OCI-LY7 (cell line): ENCODE data around the gene ATP8B4.

ENCODE experiments used
- EZH2phosphoT487 ChIP-seq: fragments of 200-600 bp; sonication (generic); IDR thresholded peaks from 2 replicates; pipeline ENCODE4 v1.6.1; 2018; ENCODE audit warnings: low read depth, borderline replicate concordance, mild to moderate bottlenecking, mixed run types, antibody characterized with exemption, low read length, moderate library complexity, mixed read lengths
- TF ChIP-seq, protein P1 (sequence below): fragments of 200-600 bp; sonication (generic); conservative IDR thresholded peaks from 2 replicates; pipeline ENCODE4 v1.5.1; 2014; ENCODE audit warnings: mild to moderate bottlenecking, antibody characterized with exemption, low read length, moderate library complexity, mixed read lengths

DNA sequence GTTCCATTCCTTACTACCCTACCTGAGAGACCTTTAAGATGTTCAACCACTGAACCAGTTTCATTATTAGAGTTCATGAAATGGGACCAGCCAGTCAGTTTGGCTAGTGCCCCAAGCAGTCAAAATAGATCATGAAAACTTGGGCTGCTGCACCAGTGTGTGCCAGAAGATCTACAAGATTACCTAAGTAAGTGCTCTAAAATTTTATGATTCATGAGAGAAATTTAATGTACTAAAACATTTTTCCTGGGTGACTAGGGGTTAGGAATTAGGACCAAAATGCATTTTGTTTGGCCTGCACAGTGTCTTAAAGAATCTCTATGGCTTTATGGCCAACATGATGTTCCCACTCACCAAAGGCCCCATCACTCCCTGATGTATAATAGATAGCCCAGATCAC, 214.7 kb downstream of the ATP8B4 start:
- no peak for TF ChIP-seq EZH2phosphoT487
- TF ChIP-seq, protein P1, sequence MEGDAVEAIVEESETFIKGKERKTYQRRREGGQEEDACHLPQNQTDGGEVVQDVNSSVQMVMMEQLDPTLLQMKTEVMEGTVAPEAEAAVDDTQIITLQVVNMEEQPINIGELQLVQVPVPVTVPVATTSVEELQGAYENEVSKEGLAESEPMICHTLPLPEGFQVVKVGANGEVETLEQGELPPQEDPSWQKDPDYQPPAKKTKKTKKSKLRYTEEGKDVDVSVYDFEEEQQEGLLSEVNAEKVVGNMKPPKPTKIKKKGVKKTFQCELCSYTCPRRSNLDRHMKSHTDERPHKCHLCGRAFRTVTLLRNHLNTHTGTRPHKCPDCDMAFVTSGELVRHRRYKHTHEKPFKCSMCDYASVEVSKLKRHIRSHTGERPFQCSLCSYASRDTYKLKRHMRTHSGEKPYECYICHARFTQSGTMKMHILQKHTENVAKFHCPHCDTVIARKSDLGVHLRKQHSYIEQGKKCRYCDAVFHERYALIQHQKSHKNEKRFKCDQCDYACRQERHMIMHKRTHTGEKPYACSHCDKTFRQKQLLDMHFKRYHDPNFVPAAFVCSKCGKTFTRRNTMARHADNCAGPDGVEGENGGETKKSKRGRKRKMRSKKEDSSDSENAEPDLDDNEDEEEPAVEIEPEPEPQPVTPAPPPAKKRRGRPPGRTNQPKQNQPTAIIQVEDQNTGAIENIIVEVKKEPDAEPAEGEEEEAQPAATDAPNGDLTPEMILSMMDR = no peak
